WERI-Rb-1 (cell line): ENCODE results near the gene SLC16A3.

Experiments used
- DNase-seq: peaks from one replicate; pipeline ENCODE4 v3.0.0-alpha.2; 2020
- H3K27ac ChIP-seq: fragments of 250-450 bp; sonication (Bioruptor Pico); 2 replicates; pipeline ENCODE4 v1.5.1; 2020; ENCODE audit warnings: mild to moderate bottlenecking, moderate library complexity
- H3K27me3 ChIP-seq: fragments of 250-450 bp; sonication (Bioruptor Pico); 2 replicates; pipeline ENCODE4 v1.5.1; 2021; ENCODE audit warnings: mild to moderate bottlenecking, low read depth, moderate library complexity; ENCODE audit not compliant: insufficient read depth, severe bottlenecking
- H3K36me3 ChIP-seq: fragments of 250-450 bp; sonication (Bioruptor Pico); 2 replicates; pipeline ENCODE4 v1.5.1; 2020; ENCODE audit warnings: mild to moderate bottlenecking, moderate library complexity
- H3K4me3 ChIP-seq: 2 replicates; pipeline ENCODE4 v1.5.1; 2011; ENCODE audit warnings: low read depth, mild to moderate bottlenecking, control low read depth, low read length
- H3K9me3 ChIP-seq: fragments of 250-450 bp; sonication (Bioruptor Pico); 2 replicates; pipeline ENCODE4 v1.5.1; 2021; ENCODE audit warnings: mild to moderate bottlenecking, moderate library complexity; ENCODE audit not compliant: severe bottlenecking
- TF ChIP-seq, protein P1 (sequence below): IDR thresholded peaks from 2 replicates; pipeline ENCODE4 v1.5.1; 2011; ENCODE audit warnings: low read depth, mild to moderate bottlenecking, control low read depth, inconsistent platforms, low read length

SLC16A3 gene

DNA sequence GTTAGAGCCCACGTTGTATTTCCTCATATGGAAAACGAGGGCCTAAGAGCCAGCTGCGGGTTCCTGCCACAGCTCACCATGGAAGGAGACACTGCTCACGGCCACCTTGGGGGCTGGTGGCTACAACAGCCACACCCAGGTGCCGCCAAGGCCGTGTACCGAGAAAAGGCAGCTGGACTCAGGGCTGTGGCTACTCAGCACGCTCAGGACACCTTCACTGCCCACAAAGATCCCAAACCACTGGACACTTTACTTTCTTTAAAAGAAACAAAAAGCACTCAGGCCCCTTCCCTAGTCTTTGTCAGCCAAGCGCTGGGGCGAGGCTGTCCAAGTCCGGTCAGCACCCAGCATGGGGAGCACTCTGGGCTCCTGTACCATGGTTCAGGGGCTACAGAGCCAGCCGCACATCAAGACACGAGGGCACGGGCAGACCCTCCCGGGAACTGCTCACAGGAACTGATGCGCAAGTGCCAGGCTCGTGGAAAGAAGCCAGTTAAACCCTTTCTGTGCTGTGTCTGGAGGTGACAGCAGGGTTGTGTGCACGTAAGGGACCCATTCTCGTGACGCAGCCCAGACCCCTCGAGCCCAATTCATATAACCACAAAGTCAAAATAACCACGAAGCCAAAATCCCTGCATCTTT, 18.5 kb downstream of the SLC16A3 start:
- no peak overlapping the region for H3K4me3 ChIP-seq
- TF ChIP-seq, protein P1, sequence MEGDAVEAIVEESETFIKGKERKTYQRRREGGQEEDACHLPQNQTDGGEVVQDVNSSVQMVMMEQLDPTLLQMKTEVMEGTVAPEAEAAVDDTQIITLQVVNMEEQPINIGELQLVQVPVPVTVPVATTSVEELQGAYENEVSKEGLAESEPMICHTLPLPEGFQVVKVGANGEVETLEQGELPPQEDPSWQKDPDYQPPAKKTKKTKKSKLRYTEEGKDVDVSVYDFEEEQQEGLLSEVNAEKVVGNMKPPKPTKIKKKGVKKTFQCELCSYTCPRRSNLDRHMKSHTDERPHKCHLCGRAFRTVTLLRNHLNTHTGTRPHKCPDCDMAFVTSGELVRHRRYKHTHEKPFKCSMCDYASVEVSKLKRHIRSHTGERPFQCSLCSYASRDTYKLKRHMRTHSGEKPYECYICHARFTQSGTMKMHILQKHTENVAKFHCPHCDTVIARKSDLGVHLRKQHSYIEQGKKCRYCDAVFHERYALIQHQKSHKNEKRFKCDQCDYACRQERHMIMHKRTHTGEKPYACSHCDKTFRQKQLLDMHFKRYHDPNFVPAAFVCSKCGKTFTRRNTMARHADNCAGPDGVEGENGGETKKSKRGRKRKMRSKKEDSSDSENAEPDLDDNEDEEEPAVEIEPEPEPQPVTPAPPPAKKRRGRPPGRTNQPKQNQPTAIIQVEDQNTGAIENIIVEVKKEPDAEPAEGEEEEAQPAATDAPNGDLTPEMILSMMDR: no peak
- no peaks in the 10 kb centered on the region for H3K9me3 ChIP-seq
- H3K27me3 ChIP-seq: no peaks in the 10 kb centered on the region
- peaks cover 100% of the 10 kb centered on the region for H3K36me3 ChIP-seq
- DNase-seq: no peak
- H3K27ac ChIP-seq: no peak overlapping the region; the same call in 1 of the 2 replicates

DNA sequence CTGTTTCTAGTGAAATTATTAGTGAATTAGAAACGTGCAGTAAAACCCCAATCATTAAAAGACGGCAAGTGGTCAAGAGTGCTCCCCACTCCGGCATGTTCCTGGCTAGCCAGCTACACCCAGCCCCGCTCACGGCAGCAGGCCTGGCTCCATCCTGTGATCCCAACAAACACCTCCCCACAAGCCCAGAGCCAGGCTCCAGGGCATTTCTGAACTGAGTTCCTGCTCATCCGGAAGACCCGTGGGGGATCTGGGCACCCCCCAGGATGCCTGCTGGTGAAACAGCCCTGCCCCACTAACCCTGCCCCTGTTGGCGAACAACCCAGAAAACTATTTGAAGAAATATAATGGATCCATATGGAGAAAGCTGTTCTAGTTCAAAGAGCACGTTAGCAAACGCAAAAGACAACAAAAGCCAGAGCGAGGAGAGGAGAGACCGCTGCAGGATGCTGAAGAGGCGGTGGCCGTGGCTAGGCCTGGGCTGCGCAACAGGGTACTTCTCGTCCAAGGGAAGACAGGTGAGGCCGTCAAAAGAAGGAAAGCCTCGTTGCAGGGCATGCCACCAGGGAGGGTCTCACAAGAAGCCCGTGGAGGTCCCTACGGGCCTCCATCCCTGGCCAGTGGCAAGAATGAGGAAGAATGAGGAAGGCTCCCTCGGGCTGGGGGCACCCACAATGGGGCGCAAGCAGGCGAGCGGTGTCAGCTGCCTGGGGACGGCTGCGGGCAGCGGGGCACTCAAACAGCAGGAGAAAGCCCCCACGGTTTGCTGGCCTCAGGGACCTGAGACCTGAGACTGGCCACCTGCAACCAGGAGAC, 19.2 kb downstream of the SLC16A3 start:
- DNase-seq: no peak
- no peaks in the 10 kb centered on the region for H3K27me3 ChIP-seq
- no peak overlapping the region for H3K27ac ChIP-seq
- TF ChIP-seq, protein P1: no peak
- H3K9me3 ChIP-seq: no peaks in the 10 kb centered on the region
- H3K4me3 ChIP-seq: no peak overlapping the region
- peaks cover 100% of the 10 kb centered on the region for H3K36me3 ChIP-seq

DNA sequence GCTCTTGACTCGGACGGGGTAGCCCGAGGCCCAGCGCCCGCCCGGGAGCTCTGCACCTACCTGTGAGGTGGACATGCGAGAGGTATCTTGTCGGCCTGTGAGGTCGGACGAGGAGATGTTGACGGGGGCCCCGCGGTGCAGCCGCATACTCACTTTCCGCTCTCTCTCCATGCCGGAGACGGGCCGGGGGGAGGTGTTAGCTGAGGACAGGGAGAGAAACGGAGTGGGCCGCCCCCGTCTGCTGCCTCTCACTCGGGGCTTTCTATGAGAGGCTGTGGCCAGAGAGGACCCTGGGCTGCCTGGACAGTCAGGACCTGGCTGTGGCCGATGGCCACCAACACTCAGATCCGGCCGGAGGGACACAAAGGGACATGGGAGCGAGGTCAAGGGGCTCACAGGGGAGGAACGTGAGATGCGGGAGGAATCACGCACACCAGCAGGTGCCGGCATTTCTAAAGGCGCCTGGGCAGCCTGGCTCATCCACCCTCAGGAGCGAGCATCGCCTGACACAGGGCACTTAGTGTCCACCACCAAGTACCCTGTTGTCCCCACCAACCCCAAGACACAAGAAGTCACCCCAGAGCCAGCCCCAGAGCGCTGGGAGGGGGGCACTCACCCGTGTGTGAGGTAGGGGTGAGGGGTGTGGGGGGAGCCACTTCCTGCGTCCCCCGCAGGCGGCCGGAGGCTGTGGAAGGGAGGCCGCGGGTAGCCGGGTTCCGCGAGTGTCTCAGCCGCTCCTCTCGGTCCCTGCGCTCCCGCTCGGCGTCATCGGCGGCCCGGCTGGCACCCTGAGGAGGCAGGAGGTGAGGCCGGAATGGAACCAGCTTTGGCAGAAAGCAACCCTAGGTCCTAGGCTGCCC, 20.2 kb downstream of the SLC16A3 start:
- DNase-seq: no peak
- Histone ChIP-seq H3K36me3 (peaks cover 95% of the 10 kb centered on the region), H3K27me3 (no peaks in the 10 kb centered on the region), H3K9me3 (no peaks in the 10 kb centered on the region), H3K27ac (no peak overlapping the region), H3K4me3 (no peak overlapping the region)
- TF ChIP-seq, protein P1: no peak

DNA sequence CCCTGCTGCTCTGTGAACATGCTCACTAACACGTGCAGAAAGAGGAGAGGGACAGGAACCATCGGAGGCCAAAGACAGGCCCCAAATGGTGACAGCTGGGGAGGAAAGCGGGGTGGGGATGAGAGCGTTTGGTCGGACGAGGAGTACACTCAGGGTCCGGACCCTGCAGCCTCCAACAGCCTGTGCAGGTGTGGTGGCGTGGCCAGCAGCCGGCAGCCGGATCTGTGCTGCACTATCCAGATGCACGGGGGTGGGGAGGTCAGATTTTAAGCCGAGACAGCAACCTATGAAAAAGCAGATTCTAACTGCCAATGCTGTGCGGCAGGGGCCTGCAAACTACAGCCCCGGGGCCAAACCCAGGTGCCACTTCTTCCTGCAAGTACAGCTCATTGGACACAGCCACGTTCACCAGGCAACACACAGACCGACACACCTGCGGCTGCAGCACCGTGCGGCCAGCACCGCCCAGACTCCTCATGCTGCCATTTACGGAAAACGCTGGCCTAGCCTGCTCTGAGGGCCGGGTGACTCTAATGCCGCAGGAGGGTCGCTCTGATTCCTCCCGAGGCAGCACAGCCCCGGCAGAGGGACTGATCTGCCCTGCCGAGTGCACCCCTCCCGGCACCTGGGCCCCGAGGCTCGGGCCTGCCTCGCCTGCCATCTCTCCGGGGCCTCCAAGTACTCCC, 21.2 kb downstream of the SLC16A3 start:
- no peaks in the 10 kb centered on the region for H3K27me3 ChIP-seq
- DNase-seq: no peak
- peaks cover 85% of the 10 kb centered on the region for H3K36me3 ChIP-seq
- no peak overlapping the region for H3K27ac ChIP-seq
- TF ChIP-seq, protein P1: no peak
- H3K4me3 ChIP-seq: no peak overlapping the region
- H3K9me3 ChIP-seq: no peaks in the 10 kb centered on the region

DNA sequence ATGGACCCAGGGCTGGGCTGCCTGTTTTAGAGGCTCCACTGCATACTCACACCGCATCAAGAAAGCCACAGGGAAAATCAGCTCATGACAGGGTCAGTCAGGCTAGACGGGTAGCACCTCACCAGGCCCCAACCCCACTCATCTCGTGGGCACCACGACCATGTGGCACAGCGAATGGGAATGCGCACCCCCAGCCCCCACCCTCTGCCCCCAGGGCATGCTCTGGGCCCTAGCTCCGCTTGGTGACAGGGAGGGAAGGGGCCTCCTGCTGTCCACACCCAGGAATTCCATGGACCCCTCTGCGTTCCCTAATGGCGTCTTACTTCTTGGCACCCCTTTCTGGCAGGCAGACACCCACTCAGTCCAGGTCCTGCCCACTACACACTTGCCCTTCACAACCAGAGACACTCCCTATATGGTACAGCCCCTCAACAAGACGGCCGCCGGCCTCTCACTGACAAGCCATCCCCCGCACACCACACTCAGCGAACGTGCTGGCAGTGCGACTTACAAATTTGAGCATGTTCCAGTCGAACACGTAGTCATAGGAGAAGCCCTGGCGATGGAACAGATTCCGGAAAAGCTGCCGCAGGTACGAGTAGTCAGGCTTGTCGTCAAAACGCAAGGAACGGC, 22.1 kb downstream of the SLC16A3 start:
- no peaks in the 10 kb centered on the region for H3K27me3 ChIP-seq
- TF ChIP-seq, protein P1: no peak
- H3K27ac ChIP-seq: no peak overlapping the region
- H3K9me3 ChIP-seq: peaks cover 3% of the 10 kb centered on the region
- peaks cover 85% of the 10 kb centered on the region for H3K36me3 ChIP-seq
- DNase-seq: no peak
- H3K4me3 ChIP-seq: no peak overlapping the region
